Fibroblast of skin of right biceps (primary cell): ENCODE measurements around the gene QRICH2.
"Not testable (repeated sequence)": the region's sequence is repeated elsewhere in the genome, so short reads cannot be mapped to it uniquely, and the experiment has no call there.

Experiments used
- DNase-seq: peaks from one replicate; pipeline ENCODE4 v3.0.0-alpha.2; 2013

Gene QRICH2

GRCh38 chr17:76277300-76278267, 30.5 kb downstream of the QRICH2 start:
- DNase-seq = no peak

DNA sequence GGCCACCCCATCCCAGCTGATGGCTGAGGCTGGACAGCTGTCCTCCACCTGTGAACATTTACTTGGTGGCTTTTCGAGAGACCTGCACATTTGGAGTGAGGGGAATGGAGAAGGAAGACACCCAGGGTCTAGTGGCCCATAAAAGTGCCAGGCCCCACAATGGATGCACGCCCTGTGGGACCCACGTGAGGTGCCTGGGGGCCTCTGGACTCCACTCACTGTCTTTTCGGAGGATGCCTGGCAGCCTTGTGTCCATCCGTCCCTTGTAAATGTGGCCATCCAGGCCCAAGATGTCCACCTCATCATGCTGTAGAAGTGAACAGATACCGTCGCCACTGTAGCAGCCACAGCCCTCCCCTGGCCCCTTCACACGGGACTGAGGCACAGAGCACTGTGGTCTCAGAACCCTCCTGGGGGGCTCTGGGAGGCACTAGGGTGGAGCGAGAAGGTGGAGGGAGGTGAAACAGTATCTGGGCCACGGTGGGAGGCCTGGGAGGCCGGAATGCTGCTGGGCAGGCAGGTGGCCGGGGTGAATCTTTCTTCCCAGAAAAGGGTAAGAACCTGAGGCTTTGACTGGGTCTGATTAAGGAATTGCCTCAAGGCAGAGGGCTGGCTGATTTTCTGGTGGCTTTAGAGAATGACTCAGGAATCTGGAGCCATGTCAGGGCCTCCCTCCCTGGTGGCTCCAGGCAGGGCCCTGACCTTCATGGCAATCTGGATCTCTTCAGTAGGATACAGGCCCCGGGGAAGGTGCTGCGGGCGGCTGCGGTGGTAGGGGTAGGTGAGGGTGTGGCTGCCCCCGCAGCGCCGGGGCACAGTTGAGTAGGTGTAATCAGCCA, 31.4 kb downstream of the QRICH2 start:
- no peak for DNase-seq

DNA sequence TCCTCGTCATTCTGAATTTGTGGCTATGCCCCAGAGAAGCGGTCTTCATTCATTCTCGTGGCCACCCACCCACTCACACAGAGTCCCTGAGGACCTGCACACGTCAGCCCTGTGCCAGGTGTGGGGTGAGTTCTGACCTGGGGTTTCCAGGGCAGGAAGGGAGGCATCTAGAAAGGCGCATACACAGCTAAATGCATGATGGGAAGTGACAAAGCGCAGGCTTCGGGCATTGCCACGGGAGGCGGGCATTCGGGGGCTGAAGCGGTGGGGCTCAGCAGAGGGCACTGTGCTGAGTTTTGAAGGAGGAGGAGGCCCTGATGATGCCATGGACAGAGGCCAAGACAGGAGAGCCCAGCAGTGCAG, 32.0 kb downstream of the QRICH2 start:
- DNase-seq = no peak

DNA sequence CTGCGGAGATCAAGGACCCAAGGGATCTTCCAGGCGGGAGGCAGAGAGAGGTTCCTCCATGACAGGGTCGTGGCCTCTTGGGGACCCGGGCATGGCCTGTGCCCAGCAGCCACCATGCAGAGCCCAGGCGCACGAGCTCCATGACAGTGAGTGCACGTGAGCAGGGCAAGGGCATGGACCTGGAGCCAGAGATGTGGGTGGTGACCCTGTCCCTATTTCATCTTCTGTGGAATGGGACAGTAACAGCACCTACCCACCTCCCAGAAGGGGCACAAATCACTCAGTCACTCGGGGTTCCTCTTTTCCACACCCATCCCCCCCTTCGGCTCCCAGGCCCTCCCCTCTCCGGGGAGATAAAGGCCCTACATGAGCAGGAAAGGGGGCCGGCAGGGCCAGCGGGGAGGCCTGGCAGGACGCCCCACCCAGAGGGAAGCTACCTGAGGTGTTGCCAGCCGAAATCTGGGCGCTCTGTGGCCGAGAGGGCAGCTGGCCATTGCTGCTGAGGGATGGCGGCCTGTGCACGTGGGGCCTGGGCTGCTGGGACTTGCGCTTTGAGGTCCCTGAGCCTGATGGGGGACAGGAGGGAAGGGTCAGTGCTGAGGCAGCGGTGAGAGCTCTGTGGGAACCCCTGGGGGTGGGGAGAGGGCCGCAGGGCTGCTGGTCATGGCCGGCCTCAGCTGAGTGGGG, 32.6 kb downstream of the QRICH2 start:
- no peak for DNase-seq

DNA sequence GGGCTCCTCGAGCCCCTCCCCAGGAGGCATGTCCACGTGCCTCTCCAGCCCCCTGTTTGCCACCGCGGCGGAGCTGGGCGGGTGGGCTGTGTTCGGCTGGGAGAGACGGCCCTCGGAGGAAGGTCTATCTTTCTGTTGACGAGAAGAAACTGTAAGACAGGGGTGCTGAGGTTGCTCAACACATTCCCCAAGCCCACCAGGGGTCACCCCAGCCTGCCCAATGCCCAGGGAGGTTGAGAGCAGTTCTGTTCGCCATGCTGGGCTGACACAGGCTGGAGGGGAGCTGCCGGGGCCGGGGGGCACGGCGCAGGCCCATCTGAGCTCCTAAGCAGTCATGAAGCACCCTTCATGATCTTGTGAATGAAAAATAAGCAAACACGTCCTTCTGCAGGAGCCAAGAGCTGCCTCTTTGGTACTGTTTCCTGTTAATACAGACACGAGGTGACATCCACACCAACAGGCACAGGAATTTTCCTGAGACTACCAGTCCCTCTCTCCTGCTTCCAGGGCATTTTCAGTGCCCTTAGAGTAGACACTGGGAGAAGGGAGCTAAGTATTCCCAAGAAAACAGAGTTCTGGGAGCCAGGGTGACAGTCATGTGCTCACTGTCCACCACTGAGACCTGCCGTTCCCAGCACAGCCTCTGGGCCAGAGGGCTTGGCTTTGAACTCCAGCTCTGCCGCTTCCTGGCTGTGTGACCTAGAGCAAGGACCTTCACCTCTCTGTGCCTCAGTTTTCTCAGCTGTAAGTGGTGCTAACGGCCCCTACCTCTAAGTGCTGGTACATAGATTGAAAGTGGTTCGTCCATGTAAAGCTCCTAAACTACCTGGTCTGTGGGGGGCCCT, 33.7 kb downstream of the QRICH2 start:
- DNase-seq = no peak

DNA sequence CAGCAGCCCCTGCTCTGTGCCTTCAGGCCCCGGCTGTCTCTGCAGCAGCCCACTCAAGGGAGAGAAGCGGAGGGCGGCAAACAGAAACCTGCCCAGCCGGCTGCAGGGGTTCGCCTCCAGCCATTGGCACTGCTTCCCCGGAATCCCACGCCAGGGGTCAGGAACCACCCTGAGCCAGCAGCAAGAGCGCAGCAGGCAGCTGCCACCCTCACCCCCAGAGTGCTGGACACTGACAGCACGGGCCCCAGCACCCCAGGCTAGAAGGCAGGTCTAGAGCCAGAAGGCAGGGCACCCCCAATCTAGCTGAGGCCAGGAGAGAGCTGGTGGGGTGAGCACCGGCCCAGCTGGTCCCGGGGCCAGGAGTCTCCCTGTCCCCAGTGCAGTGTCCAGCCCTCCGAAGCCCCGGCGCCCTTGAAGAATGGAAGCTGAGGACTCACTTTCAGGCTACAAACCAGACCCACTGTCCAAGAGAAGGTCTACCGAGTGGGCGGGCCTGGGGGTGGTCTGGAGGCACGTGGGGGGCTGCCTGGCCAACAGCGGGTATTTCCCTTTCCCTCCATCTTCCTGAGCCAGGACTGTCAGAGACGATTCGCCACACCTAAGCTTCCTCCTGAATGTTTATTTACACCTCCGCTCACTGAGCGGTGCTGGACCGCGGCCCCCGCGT, 34.5 kb downstream of the QRICH2 start:
- no peak for DNase-seq

DNA sequence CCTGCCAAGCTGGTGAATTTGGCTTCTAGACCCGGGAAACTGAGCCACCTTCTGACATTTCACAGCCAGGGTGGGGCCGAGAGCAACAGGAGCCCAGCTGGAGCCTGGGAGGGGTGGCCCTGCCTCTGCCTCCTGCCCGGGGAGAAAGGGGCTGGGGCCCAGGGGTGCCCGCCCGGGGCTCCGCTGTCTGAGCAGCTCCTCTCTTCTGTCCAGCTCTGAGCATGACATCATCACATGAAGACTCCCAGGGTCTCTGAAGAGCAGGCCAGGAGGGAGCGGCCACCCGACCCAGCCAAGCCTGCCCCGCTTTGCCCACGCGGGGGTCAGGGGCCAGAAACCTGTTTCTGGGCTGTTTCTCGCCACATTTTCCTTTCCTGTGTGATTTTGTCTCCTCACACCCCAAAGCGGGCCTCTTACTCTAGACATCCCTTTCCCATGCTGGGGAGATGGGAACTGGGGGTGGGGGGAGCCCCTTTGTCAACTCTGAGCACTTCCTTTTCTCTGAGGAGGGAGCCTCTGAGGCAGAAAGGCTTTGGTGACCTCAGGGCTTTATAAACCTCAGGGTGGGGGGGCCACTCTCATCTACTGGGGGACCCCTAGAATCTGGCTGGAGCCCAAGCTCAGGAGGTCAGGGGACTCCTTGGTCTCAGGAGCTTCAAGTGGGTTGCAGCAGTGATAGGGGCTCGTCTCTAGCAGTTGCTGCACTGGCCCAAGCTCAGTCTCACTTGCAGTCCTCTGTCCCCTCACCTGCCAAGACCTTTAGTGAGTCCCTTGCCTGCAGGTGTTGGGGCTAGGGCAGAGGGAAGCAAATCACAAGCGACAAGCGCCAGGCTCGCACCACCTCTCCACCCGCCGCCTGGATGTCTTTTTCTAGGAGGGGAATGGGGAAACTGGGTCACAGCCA, 35.3 kb downstream of the QRICH2 start:
- no peak for DNase-seq

- no peak for DNase-seq
Observed at GRCh38 chr17:76271669-76272540, 36.2 kb downstream of the QRICH2 start.

DNA sequence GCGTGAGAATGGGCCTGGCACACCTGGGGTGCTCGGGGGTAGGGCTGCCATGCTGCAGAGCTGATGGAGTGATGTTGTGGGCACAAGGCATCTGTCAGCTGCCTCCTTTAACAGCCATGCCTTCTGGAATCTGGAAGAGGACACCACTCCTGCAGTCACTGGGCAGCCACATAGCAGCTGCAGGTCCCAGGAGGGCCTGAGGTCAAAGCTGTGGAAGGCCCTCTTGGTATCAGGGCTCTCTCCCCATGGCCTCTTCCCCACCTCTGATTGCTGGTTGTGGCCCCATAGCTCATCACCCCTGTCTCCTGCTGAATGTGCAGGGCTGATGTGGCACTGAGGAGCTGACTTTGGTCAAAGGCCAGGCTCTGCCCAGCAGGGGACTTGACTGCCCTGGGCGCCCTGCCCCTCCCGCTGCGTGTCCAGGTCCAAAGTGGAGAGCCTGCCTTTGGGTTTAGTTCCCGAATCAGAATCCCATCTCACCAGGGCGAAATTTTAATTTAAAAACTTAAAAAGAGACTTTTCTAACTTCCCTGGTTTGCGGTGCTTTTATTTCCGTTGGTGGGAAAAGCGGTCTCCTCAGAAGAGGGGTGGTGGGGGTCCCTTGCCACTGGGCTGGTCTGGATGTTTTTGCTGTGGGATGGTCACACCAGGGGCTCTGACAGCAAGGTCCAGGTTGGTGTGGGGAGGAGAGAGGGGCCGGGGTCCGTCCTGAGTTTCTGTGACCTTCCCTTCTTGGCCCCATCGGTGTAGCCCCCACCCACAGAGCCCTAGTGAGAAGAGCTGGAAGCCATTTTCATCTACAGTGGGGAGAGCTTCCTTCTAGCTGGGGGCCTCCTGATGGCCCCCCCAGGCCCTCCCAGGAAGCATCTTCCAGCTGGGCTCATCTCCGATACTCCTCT, 37.1 kb downstream of the QRICH2 start:
- no peak for DNase-seq

DNA sequence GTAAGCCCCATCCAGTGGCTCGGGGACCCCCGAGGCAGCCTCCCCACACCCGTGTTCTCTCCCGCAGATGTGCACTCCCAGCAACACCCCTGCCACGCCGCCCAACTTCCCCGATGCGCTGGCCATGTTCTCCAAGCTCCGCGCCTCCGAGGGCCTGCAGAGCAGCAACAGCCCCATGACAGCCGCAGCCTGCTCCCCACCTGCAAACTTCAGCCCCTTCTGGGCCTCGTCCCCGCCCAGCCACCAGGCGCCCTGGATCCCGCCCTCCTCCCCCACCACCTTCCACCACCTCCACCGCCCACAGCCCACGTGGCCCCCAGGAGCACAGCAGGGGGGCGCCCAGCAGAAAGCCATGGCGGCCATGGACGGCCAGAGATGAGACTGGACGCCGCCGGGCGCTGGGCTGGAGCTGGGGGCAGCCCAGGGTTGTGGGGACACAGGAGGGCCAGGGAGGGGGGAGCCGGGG, 37.9 kb downstream of the QRICH2 start:
- DNase-seq = no peak

DNA sequence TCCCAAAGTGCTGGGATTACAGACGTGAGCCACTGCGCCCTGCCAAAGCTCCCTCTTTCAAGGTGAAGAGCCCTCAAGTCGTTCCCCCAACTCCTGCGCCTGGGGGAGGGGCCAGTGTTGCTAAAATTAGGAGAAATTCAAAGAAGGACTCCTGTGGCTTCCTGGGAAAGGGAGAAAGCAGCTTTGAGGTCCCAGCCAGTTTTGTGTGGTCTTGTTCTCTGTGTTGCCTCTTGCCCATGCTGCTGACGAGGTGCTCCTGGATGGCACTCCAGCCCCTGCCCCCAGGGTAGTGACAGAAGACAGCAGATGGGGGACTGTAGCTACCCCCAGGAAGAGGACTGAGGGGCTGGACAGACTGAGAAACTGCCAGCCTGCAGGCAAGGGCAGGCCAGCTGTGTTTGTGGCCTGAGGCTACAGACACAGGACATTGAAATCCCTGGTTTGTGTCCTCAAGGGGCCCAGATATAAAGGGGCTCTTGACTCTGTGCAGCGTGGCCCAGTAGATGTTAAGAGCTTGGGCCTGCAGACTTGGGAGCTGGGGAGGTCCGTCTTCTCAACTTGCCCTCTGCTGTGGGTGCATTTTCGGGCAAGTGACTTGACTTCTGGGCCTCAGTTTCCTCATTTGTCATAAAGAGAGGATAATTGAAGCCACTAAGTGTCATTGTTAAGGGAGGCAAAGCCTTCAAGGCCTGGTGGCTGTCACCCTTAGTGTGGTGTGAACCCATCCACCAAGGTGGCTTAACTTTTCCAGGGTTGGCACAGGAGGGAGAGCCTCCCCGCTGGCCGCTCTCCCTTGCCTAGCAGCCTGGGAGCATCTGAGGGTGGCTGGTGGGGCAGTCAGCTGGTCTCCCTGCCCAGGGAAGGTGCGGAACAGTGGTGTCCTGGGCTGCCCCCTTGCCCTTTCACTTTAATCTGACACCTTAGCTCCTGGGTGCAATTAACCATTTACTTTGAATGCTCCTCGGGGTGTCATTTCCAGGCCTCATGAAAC, 38.8 kb downstream of the QRICH2 start:
- no peak for DNase-seq

DNA sequence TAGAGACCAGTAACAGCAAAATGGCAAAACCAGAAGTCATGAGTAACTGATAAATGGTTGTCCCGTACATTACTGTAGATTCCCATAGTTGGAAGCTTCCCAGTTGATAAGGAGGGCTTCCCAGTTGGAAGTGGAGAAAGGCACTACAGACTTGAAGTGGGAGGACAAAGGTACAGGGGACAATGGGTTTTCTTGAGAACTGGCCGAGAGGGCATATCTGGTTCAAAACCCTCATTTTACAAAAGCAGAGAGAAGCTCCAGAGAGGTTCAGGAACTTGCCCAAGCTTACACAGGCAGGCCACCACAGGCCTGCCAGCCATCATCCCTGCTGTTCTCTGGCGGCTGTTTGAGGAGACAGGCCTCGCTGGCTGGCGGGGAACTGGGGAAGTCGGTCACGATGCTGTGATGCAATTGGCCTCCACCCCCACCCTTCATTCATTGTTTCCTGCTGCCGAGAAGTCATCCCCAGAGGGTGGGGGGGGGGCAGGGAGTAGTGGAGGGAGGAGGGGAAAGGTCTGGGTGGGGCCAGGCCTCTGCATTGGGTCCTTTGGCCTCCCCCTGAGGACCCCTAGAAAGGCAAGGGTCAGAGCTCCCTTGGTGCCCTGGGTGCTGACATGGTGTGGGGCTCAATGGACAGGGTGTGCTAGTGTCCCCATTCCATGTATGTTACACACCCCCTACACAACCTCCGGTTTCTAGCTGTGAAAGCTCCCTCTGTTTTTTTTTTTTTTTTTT, 39.9 kb downstream of the QRICH2 start:
- DNase-seq = peak; percentile 84

- not testable (repeated sequence) for DNase-seq
Observed at GRCh38 chr17:76267581-76268001, 40.5 kb downstream of the QRICH2 start.

- DNase-seq = no peak
Observed at GRCh38 chr17:76267051-76267576, 41.0 kb downstream of the QRICH2 start.

- peak; percentile 54 for DNase-seq
Observed at GRCh38 chr17:76266244-76266938, 41.7 kb downstream of the QRICH2 start.
